WTC11 (cell line): ENCODE data around the gene AADAT. TPM values are rescaled to one million over a fixed set of nuclear protein-coding genes. Genes with fewer than 3 reads are reported as not detected.
A peak's percentile ranks its signal among the peaks of the same experiment; 100 is the strongest.

ENCODE experiments used
- ATAC-seq: fragments of 200-7000 bp; cut with Tn5 transposase; 2 replicates; pipeline ENCODE4 v1.10.0; 2021; ENCODE audit warnings: mild to moderate bottlenecking, moderate library complexity
- CTCF ChIA-PET: fragments of 300-600 bp; sonication (Branson Sonifier 250); formaldehyde crosslinking; loops from one replicate; lab custom pipeline; 2021; ENCODE audit warnings: antibody characterized with exemption; lab: Charles Lee
- POLR2A ChIA-PET: fragments of 350-600 bp; sonication (Branson Sonifier 250); formaldehyde crosslinking; loops from one replicate; lab custom pipeline; 2021; ENCODE audit warnings: antibody characterized with exemption; lab: Charles Lee
- DNase-seq: peaks from one replicate; pipeline ENCODE4 v3.0.0; 2021; ENCODE audit warnings: low spot score
- H3K27ac Mint-ChIP-seq: 2 replicates; pipeline ENCODE4 v1.8.0; 2021; ENCODE audit warnings: mixed read lengths
- H3K27me3 Mint-ChIP-seq: 2 replicates; pipeline ENCODE4 v1.8.0; 2021; ENCODE audit warnings: low read depth, mild to moderate bottlenecking, moderate library complexity, mixed read lengths
- H3K36me3 Mint-ChIP-seq: 2 replicates; pipeline ENCODE4 v1.8.0; 2021; ENCODE audit warnings: mixed read lengths
- H3K4me1 Mint-ChIP-seq: 2 replicates; pipeline ENCODE4 v1.8.0; 2022; ENCODE audit warnings: mixed read lengths
- H3K4me3 Mint-ChIP-seq: 2 replicates; pipeline ENCODE4 v1.8.0; 2021; ENCODE audit warnings: mild to moderate bottlenecking, moderate library complexity, mixed read lengths
- H3K9me3 Mint-ChIP-seq: 2 replicates; pipeline ENCODE4 v1.8.0; 2021; ENCODE audit warnings: mixed read lengths
- ATF1 ChIP-seq: sonication (generic); formaldehyde crosslinking; IDR thresholded peaks from 2 replicates; pipeline ENCODE4 v1.8.1; 2023; ENCODE audit warnings: mild to moderate bottlenecking, moderate library complexity, missing genetic modification reagents
- ATF3 ChIP-seq: sonication (generic); formaldehyde crosslinking; conservative IDR thresholded peaks from 2 replicates; pipeline ENCODE4 v1.8.1; 2022; ENCODE audit warnings: mild to moderate bottlenecking, missing genetic modification reagents
- CBFB ChIP-seq: sonication (generic); formaldehyde crosslinking; IDR thresholded peaks from 2 replicates; pipeline ENCODE4 v1.8.1; 2022; ENCODE audit warnings: mild to moderate bottlenecking, low read depth, missing genetic modification reagents
- CDX4 ChIP-seq: fragments of 250-450 bp; sonication (Bioruptor Pico); IDR thresholded peaks from 2 replicates; pipeline ENCODE4 v1.9.0; 2021; ENCODE audit warnings: moderate library complexity, mild to moderate bottlenecking, inconsistent platforms, borderline replicate concordance
- CREM ChIP-seq: sonication (generic); formaldehyde crosslinking; IDR thresholded peaks from 2 replicates; pipeline ENCODE4 v1.8.1; 2022; ENCODE audit warnings: mild to moderate bottlenecking, missing genetic modification reagents, moderate library complexity
- E2F1 ChIP-seq: sonication (generic); formaldehyde crosslinking; IDR thresholded peaks from 2 replicates; pipeline ENCODE4 v1.8.0; 2022; ENCODE audit warnings: mild to moderate bottlenecking, missing genetic modification reagents
- FOXJ3 ChIP-seq: sonication (generic); formaldehyde crosslinking; IDR thresholded peaks from 2 replicates; pipeline ENCODE4 v1.9.0; 2021; ENCODE audit warnings: missing genetic modification reagents, mild to moderate bottlenecking, borderline replicate concordance
- GABPB1 ChIP-seq: sonication (generic); formaldehyde crosslinking; IDR thresholded peaks from 2 replicates; pipeline ENCODE4 v1.8.1; 2023; ENCODE audit warnings: mild to moderate bottlenecking, missing genetic modification reagents
- GRHL2 ChIP-seq: fragments of 250-450 bp; sonication (Bioruptor Pico); IDR thresholded peaks from 2 replicates; pipeline ENCODE4 v1.8.0; 2022; ENCODE audit warnings: mild to moderate bottlenecking, moderate library complexity; ENCODE audit not compliant: insufficient replicate concordance, severe bottlenecking
- NFATC4 ChIP-seq: fragments of 250-450 bp; sonication (Bioruptor Pico); IDR thresholded peaks from 2 replicates; pipeline ENCODE4 v1.9.0; 2021; ENCODE audit warnings: mild to moderate bottlenecking
- NFYB ChIP-seq: sonication (generic); formaldehyde crosslinking; conservative IDR thresholded peaks from 2 replicates; pipeline ENCODE4 v1.8.0; 2022; ENCODE audit warnings: low read depth, missing genetic modification reagents
- NR2C2 ChIP-seq: sonication (generic); formaldehyde crosslinking; IDR thresholded peaks from 2 replicates; pipeline ENCODE4 v1.8.0; 2022; ENCODE audit warnings: mild to moderate bottlenecking, missing genetic modification reagents
- SMAD3 ChIP-seq: sonication (generic); formaldehyde crosslinking; IDR thresholded peaks from 2 replicates; pipeline ENCODE4 v1.8.0; 2022; ENCODE audit warnings: missing genetic modification reagents, mild to moderate bottlenecking, borderline replicate concordance
- SMAD4 ChIP-seq: sonication (generic); formaldehyde crosslinking; IDR thresholded peaks from 2 replicates; pipeline ENCODE4 v1.8.0; 2022; ENCODE audit warnings: mild to moderate bottlenecking, missing genetic modification reagents
- SOX15 ChIP-seq: fragments of 250-450 bp; sonication (Bioruptor Pico); IDR thresholded peaks from 2 replicates; pipeline ENCODE4 v1.9.0; 2021; ENCODE audit warnings: mild to moderate bottlenecking
- SP1 ChIP-seq: sonication (generic); formaldehyde crosslinking; conservative IDR thresholded peaks from 2 replicates; pipeline ENCODE4 v1.8.1; 2022; ENCODE audit warnings: missing genetic modification reagents
- TCF7 ChIP-seq: sonication (generic); formaldehyde crosslinking; IDR thresholded peaks from 2 replicates; pipeline ENCODE4 v1.8.0; 2022; ENCODE audit warnings: mild to moderate bottlenecking, low read depth, missing genetic modification reagents, moderate library complexity
- TP53 ChIP-seq: sonication (generic); formaldehyde crosslinking; IDR thresholded peaks from 2 replicates; pipeline ENCODE4 v1.8.1; 2023; ENCODE audit warnings: mild to moderate bottlenecking, missing genetic modification reagents
- ZNF219 ChIP-seq: sonication (generic); formaldehyde crosslinking; IDR thresholded peaks from 2 replicates; pipeline ENCODE4 v1.8.0; 2023; ENCODE audit warnings: missing genetic modification reagents, mild to moderate bottlenecking, borderline replicate concordance
- ZNF281 ChIP-seq: sonication (generic); formaldehyde crosslinking; IDR thresholded peaks from 2 replicates; pipeline ENCODE4 v1.8.0; 2023; ENCODE audit warnings: mild to moderate bottlenecking, missing genetic modification reagents
- total RNA-seq: library from RNA; stranded (reverse); gene quantifications from 3 replicates; pipeline ENCODE4 v1.2.3, GENCODE V29; 2021
- TF ChIP-seq, protein P1 (sequence below): sonication (generic); formaldehyde crosslinking; IDR thresholded peaks from 2 replicates; pipeline ENCODE4 v1.8.1; 2023; ENCODE audit warnings: mild to moderate bottlenecking, missing genetic modification reagents, borderline replicate concordance
- TF ChIP-seq, protein P2 (sequence below): fragments of 250-450 bp; sonication (Bioruptor Pico); IDR thresholded peaks from 2 replicates; pipeline ENCODE4 v1.9.0; 2021; ENCODE audit warnings: mild to moderate bottlenecking, borderline replicate concordance

AADAT gene
- total RNA-seq, 1 experiment from 2014 or later = 12.3 TPM

DNA sequence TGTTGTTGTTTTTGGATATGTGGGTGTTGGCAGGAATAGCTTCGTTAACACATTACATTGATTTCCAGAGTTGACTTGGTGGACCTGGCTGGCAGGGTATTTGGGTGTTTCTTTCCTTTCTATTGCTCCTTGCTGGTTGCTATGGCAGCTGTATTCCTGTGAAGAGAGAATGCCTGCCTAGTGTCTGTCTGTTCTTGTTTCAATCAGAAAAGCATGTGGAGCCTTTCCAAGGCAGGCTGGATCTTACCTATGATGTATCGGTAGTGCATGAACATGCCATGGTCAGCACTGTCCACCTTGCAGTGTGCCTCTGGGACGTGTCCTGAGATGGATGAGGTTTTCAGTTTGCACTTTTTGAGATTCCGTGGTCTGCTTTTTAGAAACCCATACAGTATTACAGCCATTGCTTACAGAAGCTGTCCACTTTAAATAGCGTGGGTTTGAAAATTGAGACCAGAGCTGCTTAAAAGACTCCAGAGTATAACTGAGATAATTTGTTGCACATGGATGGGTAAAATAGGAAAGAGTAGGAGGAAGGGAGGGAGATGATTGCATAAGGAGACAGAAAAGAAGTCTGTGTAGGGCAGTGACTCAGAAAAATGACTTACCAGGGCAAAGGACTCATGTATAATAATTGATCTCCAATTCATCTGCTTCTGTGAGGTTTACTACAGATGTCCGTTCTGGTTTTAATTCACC lies 20.0 kb upstream of the AADAT start:
- no peaks in the 10 kb centered on the region for H3K27me3 Mint-ChIP-seq
- no peak for DNase-seq
- POLR2A ChIA-PET = no interaction called here
- no peaks in the 10 kb centered on the region for H3K9me3 Mint-ChIP-seq
- H3K4me1 Mint-ChIP-seq = peaks cover 40% of the 10 kb centered on the region
- ATAC-seq = no peak; the same call in 1 of the 2 replicates
- peak overlapping the region; percentile 22 for H3K27ac Mint-ChIP-seq
- no peak for TF ChIP-seq ZNF219 (CRISPR knock-in tag)
- TF ChIP-seq SOX15 (CRISPR knock-in tag) = no peak
- TF ChIP-seq TCF7 (CRISPR knock-in tag) = no peak
- TF ChIP-seq NFYB = no peak
- TF ChIP-seq FOXJ3 (CRISPR knock-in tag) = no peak
- TF ChIP-seq ATF1 = no peak
- no peak for TF ChIP-seq CBFB (CRISPR knock-in tag)
- TF ChIP-seq SMAD4 (CRISPR knock-in tag) = no peak
- no peak for TF ChIP-seq SP1 (CRISPR knock-in tag)
- TF ChIP-seq TP53 = no peak
- TF ChIP-seq ATF3 (CRISPR knock-in tag) = no peak
- TF ChIP-seq, all 79 proteins: peak for 0
- 0 out of 2 replicates have a peak overlapping the region, but pooled peaks have one; percentile 8 for H3K4me3 Mint-ChIP-seq
- no peaks in the 10 kb centered on the region for H3K36me3 Mint-ChIP-seq
- CTCF ChIA-PET = interaction anchor here (0.7 to 1.3 kb wide), 5 partner anchors 16 to 497 kb away, joined by 3 to 4 read pairs (median 3); no protein-coding TSS in a partner anchor

DNA sequence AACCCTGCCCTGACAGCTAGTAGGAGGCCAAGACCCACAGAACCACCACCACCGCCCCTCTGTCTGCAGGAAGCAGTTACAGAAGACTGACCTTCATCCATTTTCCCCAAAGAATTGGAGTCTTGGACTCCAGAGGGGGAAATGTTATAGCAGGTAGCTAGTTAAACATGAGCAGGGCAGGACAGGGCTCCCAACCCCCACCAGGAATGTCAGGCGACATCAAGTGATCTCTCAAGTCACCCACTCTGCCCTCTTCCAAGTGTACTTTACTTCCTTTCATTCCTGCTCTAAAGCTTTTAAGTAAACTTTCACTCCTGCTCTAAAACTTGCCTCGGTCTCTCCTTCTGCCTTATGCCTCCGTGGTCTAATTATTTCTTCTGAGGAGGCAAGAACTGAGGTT lies 17.1 kb upstream of the AADAT start:
- ATAC-seq (no peak), DNase-seq (no peak)
- H3K27me3 Mint-ChIP-seq = no peaks in the 10 kb centered on the region
- no peaks in the 10 kb centered on the region for H3K36me3 Mint-ChIP-seq
- no peak overlapping the region for H3K27ac Mint-ChIP-seq
- no peaks in the 10 kb centered on the region for H3K9me3 Mint-ChIP-seq
- ChIA-PET POLR2A (no interaction called here), CTCF (interaction anchor here (1.1 kb wide), 1 partner anchor 13 kb away, joined by 3 read pairs; no protein-coding TSS in a partner anchor)
- peaks cover 37% of the 10 kb centered on the region for H3K4me1 Mint-ChIP-seq
- H3K4me3 Mint-ChIP-seq = no peak overlapping the region
- TF ChIP-seq TP53 = no peak
- TF ChIP-seq SMAD3 (CRISPR knock-in tag) = no peak
- TF ChIP-seq NFATC4 (CRISPR knock-in tag) = no peak
- no peak for TF ChIP-seq GABPB1
- no peak for TF ChIP-seq ZNF281
- TF ChIP-seq, protein P1, sequence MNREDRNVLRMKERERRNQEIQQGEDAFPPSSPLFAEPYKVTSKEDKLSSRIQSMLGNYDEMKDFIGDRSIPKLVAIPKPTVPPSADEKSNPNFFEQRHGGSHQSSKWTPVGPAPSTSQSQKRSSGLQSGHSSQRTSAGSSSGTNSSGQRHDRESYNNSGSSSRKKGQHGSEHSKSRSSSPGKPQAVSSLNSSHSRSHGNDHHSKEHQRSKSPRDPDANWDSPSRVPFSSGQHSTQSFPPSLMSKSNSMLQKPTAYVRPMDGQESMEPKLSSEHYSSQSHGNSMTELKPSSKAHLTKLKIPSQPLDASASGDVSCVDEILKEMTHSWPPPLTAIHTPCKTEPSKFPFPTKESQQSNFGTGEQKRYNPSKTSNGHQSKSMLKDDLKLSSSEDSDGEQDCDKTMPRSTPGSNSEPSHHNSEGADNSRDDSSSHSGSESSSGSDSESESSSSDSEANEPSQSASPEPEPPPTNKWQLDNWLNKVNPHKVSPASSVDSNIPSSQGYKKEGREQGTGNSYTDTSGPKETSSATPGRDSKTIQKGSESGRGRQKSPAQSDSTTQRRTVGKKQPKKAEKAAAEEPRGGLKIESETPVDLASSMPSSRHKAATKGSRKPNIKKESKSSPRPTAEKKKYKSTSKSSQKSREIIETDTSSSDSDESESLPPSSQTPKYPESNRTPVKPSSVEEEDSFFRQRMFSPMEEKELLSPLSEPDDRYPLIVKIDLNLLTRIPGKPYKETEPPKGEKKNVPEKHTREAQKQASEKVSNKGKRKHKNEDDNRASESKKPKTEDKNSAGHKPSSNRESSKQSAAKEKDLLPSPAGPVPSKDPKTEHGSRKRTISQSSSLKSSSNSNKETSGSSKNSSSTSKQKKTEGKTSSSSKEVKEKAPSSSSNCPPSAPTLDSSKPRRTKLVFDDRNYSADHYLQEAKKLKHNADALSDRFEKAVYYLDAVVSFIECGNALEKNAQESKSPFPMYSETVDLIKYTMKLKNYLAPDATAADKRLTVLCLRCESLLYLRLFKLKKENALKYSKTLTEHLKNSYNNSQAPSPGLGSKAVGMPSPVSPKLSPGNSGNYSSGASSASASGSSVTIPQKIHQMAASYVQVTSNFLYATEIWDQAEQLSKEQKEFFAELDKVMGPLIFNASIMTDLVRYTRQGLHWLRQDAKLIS (CRISPR knock-in tag) = no peak
- no peak for TF ChIP-seq GRHL2 (CRISPR knock-in tag)
- TF ChIP-seq, protein P2, sequence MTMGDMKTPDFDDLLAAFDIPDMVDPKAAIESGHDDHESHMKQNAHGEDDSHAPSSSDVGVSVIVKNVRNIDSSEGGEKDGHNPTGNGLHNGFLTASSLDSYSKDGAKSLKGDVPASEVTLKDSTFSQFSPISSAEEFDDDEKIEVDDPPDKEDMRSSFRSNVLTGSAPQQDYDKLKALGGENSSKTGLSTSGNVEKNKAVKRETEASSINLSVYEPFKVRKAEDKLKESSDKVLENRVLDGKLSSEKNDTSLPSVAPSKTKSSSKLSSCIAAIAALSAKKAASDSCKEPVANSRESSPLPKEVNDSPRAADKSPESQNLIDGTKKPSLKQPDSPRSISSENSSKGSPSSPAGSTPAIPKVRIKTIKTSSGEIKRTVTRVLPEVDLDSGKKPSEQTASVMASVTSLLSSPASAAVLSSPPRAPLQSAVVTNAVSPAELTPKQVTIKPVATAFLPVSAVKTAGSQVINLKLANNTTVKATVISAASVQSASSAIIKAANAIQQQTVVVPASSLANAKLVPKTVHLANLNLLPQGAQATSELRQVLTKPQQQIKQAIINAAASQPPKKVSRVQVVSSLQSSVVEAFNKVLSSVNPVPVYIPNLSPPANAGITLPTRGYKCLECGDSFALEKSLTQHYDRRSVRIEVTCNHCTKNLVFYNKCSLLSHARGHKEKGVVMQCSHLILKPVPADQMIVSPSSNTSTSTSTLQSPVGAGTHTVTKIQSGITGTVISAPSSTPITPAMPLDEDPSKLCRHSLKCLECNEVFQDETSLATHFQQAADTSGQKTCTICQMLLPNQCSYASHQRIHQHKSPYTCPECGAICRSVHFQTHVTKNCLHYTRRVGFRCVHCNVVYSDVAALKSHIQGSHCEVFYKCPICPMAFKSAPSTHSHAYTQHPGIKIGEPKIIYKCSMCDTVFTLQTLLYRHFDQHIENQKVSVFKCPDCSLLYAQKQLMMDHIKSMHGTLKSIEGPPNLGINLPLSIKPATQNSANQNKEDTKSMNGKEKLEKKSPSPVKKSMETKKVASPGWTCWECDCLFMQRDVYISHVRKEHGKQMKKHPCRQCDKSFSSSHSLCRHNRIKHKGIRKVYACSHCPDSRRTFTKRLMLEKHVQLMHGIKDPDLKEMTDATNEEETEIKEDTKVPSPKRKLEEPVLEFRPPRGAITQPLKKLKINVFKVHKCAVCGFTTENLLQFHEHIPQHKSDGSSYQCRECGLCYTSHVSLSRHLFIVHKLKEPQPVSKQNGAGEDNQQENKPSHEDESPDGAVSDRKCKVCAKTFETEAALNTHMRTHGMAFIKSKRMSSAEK (CRISPR knock-in tag) = no peak
- TF ChIP-seq E2F1 = no peak
- TF ChIP-seq SMAD4 (CRISPR knock-in tag) = no peak
- no peak for TF ChIP-seq CREM (CRISPR knock-in tag)
- no peak for TF ChIP-seq CDX4 (CRISPR knock-in tag)
- TF ChIP-seq NR2C2 (CRISPR knock-in tag) = no peak
